Stimulated activated CD4-positive, alpha-beta T cell treated with anti-CD3 and anti-CD28 coated beads, TNF-alpha, amount 100 ng/mL, for 48 hours (primary cell): ENCODE data around the gene MYBPH.

Source experiments
- DNase-seq, 3 donors: peaks; one replicate each; pipeline ENCODE4 v3.0.0-alpha.2; 2020; ENCODE audit warnings: low read depth in 3 of 3

The MYBPH gene

GRCh38 chr1:203166192-203166940, 9.3 kb downstream of the MYBPH start:
- no peak for DNase-seq

- DNase-seq = no peak
These were observed 9.8 kb downstream of the MYBPH start for GRCh38 chr1:203165800-203166161.

- DNase-seq = no peak
These were observed 10.4 kb downstream of the MYBPH start for GRCh38 chr1:203165101-203165799.

GRCh38 chr1:203163891-203164635, 11.6 kb downstream of the MYBPH start:
- no peak for DNase-seq

GRCh38 chr1:203162403-203162802, 13.2 kb downstream of the MYBPH start:
- no peak for DNase-seq

- DNase-seq = no peak
These were observed 13.9 kb downstream of the MYBPH start for GRCh38 chr1:203161703-203162102.

- DNase-seq = no peak
These were observed 14.5 kb downstream of the MYBPH start for GRCh38 chr1:203161175-203161574.

GRCh38 chr1:203159844-203160243, 15.8 kb downstream of the MYBPH start:
- no peak for DNase-seq

- no peak for DNase-seq
These were observed 16.5 kb downstream of the MYBPH start for GRCh38 chr1:203158960-203159665.

GRCh38 chr1:203158423-203158822, 17.2 kb downstream of the MYBPH start:
- no peak for DNase-seq

GRCh38 chr1:203156280-203156679, 19.3 kb downstream of the MYBPH start:
- DNase-seq = no peak

- DNase-seq = no peak
These were observed 21.4 kb downstream of the MYBPH start for GRCh38 chr1:203153989-203154821.

GRCh38 chr1:203153051-203153988, 22.3 kb downstream of the MYBPH start:
- DNase-seq = no peak

GRCh38 chr1:203152158-203153034, 23.2 kb downstream of the MYBPH start:
- no peak for DNase-seq

GRCh38 chr1:203151362-203152157, 24.1 kb downstream of the MYBPH start:
- no peak for DNase-seq

GRCh38 chr1:203150511-203151297, 24.9 kb downstream of the MYBPH start:
- DNase-seq = no peak

- no peak for DNase-seq
These were observed 26.3 kb downstream of the MYBPH start for GRCh38 chr1:203149188-203149840.
